Stimulated activated naive CD8-positive, alpha-beta T cell treated with anti-CD3 and anti-CD28 coated beads, Interleukin-15, Interleukin-2, amounts not matched to agents 100 ng/mL and 50 ng/mL, for 24 hours (primary cell): ENCODE results near the gene UBC.
A peak's percentile ranks its signal among the peaks of the same experiment; 100 is the strongest.

Experiments used
- H3K27ac Mint-ChIP-seq: one replicate; pipeline ENCODE4 v1.8.0; 2021; ENCODE audit warnings: mild to moderate bottlenecking, mixed read lengths
- H3K27me3 Mint-ChIP-seq: one replicate; pipeline ENCODE4 v1.8.0; 2021; ENCODE audit warnings: mixed read lengths
- H3K36me3 Mint-ChIP-seq: one replicate; pipeline ENCODE4 v1.8.0; 2021; ENCODE audit warnings: low read depth, mixed read lengths
- H3K4me1 Mint-ChIP-seq: one replicate; pipeline ENCODE4 v1.8.0; 2021; ENCODE audit warnings: low read depth, mixed read lengths
- H3K4me3 Mint-ChIP-seq: one replicate; pipeline ENCODE4 v1.8.0; 2021; ENCODE audit warnings: mild to moderate bottlenecking, mixed read lengths
- H3K9me3 Mint-ChIP-seq: one replicate; pipeline ENCODE4 v1.8.0; 2021; ENCODE audit warnings: mixed read lengths

Gene UBC

DNA sequence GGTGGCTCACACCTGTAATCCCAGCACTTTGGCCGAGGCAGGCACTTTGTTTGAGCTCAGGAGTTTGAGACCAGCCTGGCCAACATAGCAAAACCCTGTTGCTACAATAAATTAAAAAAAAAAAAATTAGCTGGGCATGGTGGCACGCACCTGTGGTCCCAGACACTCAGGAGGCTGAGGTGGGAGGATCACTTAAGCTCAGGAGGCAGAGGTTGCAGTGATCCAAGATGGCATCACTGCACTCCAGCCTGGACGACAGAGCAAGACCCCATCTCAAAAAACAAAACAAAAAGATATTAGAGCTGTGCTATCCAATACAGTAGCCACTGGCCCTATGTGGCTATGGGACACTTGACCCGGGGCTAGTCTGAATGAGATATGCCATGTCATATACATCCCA lies 43.9 kb downstream of the UBC start:
- H3K4me1 Mint-ChIP-seq, result peaks cover 15% of the 10 kb centered on the region
- no peaks in the 10 kb centered on the region for H3K36me3 Mint-ChIP-seq
- no peaks in the 10 kb centered on the region for H3K9me3 Mint-ChIP-seq
- no peak overlapping the region for H3K4me3 Mint-ChIP-seq
- peaks cover 12% of the 10 kb centered on the region for H3K27me3 Mint-ChIP-seq
- H3K27ac Mint-ChIP-seq, result no peak overlapping the region

DNA sequence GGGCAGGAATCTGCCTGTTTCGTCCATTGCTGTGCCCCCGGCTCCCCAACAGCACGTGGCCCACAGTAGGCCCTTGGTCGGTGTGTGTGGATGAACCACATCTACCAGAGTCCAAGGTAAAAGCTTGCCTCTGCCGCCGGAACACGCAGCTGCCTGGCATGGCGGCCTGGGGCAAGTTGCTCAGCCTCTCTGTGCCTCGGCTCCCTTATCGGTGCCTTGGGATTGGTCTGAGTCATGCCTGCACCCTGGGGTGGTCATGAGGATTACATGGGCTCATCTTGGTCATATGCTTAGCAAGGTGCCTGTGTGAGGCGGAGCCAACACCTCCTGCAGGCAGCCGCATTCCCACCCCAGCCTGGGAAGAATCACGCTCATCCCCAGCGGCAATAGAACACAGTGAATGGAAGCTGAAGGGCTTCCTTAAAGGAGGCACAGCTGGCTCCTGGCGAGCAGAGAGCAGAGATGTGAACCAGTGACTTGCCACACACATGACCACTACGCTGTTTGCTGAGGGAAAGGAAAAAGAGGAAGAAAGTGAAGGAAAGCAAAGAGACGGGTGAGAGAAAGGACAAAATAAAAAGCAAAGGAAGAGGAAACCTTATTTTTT lies 45.3 kb downstream of the UBC start:
- H3K36me3 Mint-ChIP-seq, result no peaks in the 10 kb centered on the region
- no peak overlapping the region for H3K27ac Mint-ChIP-seq
- peak overlapping the region; percentile 40 for H3K4me3 Mint-ChIP-seq
- peaks cover 12% of the 10 kb centered on the region for H3K27me3 Mint-ChIP-seq
- H3K9me3 Mint-ChIP-seq, result no peaks in the 10 kb centered on the region
- peaks cover 18% of the 10 kb centered on the region for H3K4me1 Mint-ChIP-seq

DNA sequence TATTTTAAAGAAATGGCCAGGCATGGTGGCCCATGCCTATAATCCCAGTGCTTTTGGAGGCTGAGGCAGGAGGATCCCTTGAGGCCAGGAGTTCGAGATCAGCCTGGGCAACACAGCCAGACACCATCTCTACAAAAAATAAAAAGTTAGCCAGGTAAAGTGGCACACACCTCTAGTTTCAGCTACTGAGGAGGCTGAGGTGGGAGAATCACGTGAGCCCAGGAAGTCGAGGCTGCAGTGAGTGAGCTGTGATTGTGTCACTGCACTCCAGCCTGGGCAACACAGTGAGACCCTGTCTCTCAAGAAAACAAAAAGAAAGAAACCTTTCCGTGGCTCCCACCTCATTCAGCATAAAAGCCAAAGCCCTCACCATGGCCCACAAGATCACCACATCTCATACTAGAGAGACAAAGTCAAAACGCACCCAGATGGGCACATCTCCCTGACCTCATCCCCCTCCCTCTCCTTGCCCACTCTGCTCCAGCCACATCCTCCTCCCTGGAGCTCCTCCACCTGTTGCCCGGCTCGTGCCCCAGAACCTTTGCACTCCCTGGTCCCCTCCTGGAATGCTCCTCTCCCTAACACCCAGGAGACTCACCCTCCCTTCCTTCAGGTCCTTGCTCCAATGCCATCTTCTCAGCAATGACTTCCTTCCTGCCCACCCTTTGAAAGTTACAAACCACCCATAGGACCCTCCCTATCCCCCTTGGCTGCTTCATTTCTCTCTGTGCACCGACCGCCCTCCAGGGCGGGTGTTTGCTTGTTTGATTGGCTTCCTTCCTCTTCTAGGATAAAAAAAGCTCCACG lies 46.0 kb downstream of the UBC start:
- Mint-ChIP-seq H3K36me3 (no peaks in the 10 kb centered on the region), H3K4me3 (peak overlapping the region; percentile 7), H3K27ac (no peak overlapping the region), H3K27me3 (peaks cover 12% of the 10 kb centered on the region), H3K4me1 (peaks cover 22% of the 10 kb centered on the region), H3K9me3 (no peaks in the 10 kb centered on the region)

DNA sequence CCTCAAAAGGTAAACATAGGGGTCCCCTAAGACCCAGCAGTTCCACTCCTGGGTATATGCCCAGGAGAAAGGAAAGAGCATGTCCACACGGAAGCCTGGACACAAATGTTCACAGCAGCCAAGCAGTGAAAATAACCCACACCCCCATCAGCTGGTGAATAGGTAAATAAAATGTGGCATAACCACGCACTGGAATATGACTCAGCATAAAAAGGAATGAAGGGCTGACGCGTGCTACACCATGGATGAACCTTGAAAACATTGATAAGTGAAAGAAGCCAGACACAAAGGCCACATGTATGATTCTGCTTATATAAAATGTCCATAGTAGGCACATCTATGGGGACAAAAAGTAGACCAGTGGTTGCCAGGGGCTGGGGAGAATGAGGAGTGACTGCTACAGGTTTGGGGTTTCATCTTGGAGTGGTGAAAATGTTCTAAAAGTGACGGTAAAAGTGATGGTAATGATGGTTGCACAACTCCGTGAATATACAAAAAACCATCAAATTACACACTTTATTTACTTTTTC lies 47.0 kb downstream of the UBC start:
- H3K4me3 Mint-ChIP-seq, result no peak overlapping the region
- H3K36me3 Mint-ChIP-seq, result no peaks in the 10 kb centered on the region
- peaks cover 12% of the 10 kb centered on the region for H3K27me3 Mint-ChIP-seq
- no peaks in the 10 kb centered on the region for H3K9me3 Mint-ChIP-seq
- peaks cover 28% of the 10 kb centered on the region for H3K4me1 Mint-ChIP-seq
- H3K27ac Mint-ChIP-seq, result no peak overlapping the region

DNA sequence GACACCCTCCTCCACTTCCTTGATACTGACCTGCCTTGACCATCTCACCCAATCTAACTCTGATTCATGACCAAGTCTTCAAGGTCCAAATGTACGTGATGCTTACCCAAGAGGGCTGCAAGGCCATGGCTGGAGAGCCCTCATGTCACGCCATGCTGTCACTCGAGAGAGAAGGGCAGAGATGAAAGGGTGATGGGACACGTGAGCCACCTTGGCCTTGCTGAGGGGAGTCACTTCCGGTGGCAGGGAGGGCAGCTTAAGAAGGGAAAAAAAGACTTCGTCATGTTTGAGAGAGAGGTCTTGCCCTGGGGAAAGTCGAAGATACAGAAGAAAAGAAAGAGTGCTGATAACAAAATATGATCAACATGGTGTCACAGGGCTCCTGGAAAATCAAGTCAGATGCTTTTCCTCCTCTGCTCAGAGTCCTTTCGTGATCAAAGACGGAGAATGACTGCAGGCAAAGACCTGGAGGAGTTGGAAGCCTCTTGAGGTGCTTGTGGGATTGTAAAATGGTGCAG lies 47.5 kb downstream of the UBC start:
- H3K4me3 Mint-ChIP-seq, result no peak overlapping the region
- peaks cover under 1% of the 10 kb centered on the region for H3K36me3 Mint-ChIP-seq
- peaks cover 33% of the 10 kb centered on the region for H3K4me1 Mint-ChIP-seq
- no peak overlapping the region for H3K27ac Mint-ChIP-seq
- peaks cover 12% of the 10 kb centered on the region for H3K27me3 Mint-ChIP-seq
- no peaks in the 10 kb centered on the region for H3K9me3 Mint-ChIP-seq

DNA sequence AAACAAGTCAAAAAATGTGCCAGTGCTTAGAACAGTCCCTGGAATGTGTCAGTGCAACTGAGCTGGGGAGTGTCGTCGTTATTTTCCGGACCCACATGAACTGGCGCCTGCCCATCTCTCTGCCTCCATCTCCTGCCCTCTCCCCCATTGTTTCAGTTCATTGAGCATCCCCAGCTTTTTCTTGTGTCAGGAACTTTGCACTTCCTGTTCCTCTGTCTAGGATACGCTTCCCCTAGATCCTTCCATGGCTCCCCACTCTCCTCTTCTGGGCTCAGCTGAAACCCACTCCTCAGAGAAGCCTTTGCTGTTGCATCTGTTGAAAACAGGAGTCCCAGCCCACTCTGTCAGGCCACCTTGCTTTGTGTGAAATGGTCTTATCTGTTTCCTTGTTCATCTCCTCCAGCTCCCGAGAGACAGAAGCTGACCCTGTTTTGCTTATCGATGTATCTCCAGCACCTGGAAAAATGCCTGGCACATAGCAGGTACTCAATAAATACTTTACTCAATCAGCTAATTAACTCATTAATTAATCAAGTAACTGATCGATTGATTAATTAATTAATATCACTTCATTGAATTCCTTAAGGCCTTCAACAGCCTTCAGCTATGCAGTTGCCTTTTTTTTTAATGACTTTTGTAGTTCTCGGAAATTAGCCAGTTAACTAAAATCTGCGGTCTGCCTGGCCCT lies 48.1 kb downstream of the UBC start:
- no peak overlapping the region for H3K4me3 Mint-ChIP-seq
- H3K27ac Mint-ChIP-seq, result no peak overlapping the region
- no peaks in the 10 kb centered on the region for H3K9me3 Mint-ChIP-seq
- peaks cover 12% of the 10 kb centered on the region for H3K27me3 Mint-ChIP-seq
- peaks cover 5% of the 10 kb centered on the region for H3K36me3 Mint-ChIP-seq
- peaks cover 38% of the 10 kb centered on the region for H3K4me1 Mint-ChIP-seq

DNA sequence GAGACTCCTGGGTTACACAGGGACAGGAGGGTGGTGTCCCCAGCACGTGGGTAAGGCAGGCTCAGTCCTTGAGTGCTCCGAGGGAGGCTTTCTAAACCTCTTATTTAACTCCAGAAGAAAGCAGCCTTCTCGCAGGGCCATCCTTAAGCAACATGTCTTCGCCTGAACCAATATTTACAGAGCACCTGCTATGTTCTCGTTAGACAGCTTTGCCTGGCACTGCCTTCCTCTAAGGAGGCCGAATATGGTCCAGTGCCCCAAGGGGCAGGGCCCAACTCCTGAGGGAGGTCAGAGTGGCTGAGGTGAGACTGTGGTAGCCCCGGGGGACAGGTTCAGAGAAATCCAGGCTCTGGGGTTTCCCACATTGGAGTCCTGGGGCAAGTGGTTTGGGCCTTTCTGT lies 48.7 kb downstream of the UBC start:
- Mint-ChIP-seq H3K4me3 (no peak overlapping the region), H3K27me3 (peaks cover 12% of the 10 kb centered on the region), H3K36me3 (peaks cover 5% of the 10 kb centered on the region), H3K4me1 (peaks cover 38% of the 10 kb centered on the region), H3K27ac (no peak overlapping the region), H3K9me3 (no peaks in the 10 kb centered on the region)

DNA sequence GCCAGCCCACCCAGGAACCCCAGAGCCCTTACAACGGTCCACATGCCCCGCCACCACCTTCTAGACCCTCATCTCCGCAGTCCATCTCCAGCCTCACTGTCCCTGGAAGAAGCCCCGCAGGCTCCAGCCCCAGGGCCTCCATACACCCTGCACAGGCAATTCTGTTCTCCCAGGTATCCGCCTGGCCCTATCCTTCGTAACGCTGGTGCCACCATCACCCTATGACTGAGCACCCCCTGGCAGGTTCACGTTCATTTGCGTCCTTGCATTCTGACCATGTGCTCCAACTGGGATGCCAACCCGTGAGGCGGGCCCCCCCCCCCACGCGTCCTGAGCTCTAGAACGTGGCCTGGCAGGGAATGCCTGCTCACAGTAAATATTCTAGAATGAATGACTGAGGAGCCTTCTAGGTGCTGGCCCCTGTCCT lies 50.1 kb downstream of the UBC start:
- Mint-ChIP-seq H3K36me3 (peaks cover 13% of the 10 kb centered on the region), H3K9me3 (no peaks in the 10 kb centered on the region), H3K27ac (peak overlapping the region; percentile 85), H3K4me1 (peaks cover 36% of the 10 kb centered on the region), H3K4me3 (peak overlapping the region; percentile 65), H3K27me3 (peaks cover 10% of the 10 kb centered on the region)

DNA sequence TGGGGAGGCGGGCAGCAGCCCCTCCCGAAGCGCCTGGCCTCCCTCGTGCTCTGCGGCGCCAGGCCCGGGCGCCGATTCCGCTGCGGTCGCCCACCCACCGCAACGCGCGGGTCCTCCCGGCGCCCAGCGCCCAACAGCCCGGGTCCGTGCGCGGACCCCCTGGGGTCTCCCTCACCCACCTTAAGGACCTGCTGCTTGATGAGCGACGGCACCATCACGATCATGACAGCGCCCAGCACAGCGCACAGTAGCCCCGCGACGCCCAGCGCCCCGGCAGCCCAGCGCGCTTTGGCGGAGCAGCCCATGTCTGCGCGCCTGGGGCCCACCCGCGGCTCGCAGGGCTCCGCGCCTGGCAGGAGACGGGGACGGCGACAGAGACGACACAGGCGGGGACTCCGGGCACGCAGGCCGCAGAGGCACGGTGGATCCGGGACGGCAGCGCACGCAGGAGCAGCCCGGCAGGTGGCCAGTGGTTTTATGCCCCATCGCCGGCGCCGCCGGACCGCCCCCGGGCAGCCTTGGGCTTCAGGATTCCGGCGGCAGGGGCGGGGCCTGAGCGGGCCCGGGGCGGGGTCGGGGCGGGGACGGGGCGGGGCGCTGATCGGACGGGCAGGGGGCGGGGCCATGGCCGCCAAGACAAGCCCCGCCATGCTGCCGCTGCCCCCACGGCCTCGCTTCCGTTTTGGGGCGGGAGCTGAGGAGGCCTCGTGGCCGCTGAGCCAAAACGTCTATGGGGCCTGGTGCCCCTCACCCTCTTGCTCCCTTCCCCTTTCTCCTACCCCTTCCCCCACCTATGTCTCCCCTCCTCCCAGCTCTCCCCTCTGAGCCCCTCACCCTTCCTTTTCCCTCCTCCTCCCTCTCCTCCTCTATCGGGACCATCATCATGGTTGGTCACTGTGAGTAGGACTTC lies 50.8 kb downstream of the UBC start, which contains the start of gene SCARB1:
SCARB1 (minus strand) TSS at position 449 of the 910 bp plus-strand sequence; CDS start at position 305, 144 bp downstream.
- peaks cover 4% of the 10 kb centered on the region for H3K27me3 Mint-ChIP-seq
- H3K9me3 Mint-ChIP-seq, result no peaks in the 10 kb centered on the region
- H3K4me3 Mint-ChIP-seq, result peak within 1 kb of the TSS; percentile 84
- H3K4me1 Mint-ChIP-seq, result peaks cover 29% of the 10 kb centered on the region
- H3K36me3 Mint-ChIP-seq, result peaks cover 13% of the 10 kb centered on the region
- peak within 1 kb of the TSS; percentile 86 for H3K27ac Mint-ChIP-seq

DNA sequence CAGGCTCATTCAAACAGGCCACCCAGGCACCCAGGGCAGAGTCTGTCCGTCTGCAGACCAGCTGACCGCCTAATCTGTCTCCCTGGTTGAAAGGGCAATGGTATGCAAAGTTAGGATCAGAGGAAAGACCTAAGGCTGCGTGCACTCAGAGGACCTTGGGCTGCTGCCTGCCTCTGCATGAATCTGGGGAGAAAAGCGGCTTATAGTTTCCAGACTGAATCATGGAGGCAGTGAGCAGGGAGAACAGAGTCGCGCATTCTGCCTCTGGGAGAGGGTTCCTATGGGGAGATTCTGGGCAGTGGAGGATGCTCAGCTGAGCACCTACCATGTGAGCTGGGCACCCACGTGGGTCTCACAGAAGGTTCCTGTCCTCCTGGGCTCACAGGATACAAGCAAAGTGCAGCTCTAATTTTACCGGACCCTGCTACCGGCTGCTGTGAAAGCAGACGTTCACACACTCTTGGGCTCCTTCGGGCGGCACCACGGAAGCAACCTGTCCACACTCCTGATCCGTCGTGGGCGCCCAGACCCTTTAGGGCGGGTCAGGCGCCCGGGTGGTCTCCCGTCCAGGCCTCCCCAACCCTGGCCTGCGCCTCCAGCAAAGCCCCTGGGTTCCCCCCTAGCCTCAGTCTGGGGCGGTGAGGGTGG lies 51.6 kb downstream of the UBC start:
- Mint-ChIP-seq H3K4me1 (peaks cover 26% of the 10 kb centered on the region), H3K27me3 (no peaks in the 10 kb centered on the region), H3K4me3 (peak overlapping the region; percentile 84), H3K9me3 (no peaks in the 10 kb centered on the region), H3K27ac (peak overlapping the region; percentile 86), H3K36me3 (peaks cover 14% of the 10 kb centered on the region)

DNA sequence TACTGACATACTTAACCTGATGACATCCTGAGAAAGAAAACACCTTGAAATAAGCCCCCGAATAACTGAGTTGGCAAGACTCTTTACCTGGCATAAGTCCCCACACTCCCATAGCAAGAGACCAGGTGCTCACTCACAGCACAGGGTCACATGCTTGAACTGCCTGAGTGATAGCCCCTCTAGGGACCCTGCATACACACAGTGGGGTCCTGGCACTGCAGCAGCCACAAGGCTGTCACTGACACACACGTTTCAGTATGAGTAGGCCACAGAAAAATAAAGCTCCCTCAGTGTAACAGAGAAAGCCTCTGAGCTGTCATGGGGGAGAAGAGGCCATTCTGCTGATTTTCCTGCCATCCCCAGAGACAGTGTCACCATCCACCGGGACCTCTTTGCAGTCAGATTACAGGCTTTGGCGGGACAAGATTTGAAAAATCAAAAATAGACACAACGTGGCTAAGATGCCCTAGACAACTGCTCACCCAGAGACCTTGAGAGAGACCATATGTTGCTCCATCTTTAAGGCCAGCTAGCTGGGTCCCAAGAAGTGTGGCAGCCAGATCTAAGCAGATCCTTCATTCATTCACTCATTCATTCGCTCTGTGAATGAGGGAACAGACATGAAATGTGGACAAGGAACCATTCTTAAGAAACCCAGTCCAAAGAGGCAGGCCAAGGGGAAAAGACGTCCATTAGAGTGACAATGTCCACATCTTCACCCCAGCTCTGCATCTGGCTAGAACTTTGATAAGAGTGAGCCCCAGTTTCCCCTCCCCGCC lies 52.4 kb downstream of the UBC start:
- Mint-ChIP-seq H3K27ac (no peak overlapping the region), H3K27me3 (no peaks in the 10 kb centered on the region), H3K4me3 (peak overlapping the region; percentile 84), H3K4me1 (peaks cover 26% of the 10 kb centered on the region), H3K9me3 (no peaks in the 10 kb centered on the region), H3K36me3 (peaks cover 20% of the 10 kb centered on the region)
